HUDEP-2 (cell line): ENCODE data around the gene RGN.
"Not testable (repeated sequence)": the region's sequence is repeated elsewhere in the genome, so short reads cannot be mapped to it uniquely, and the experiment has no call there.

Source experiments
- DNase-seq, 76 experiments: peaks; one replicate each; lab custom pipeline; 2025; ENCODE audit not compliant: unreplicated experiment in 76 of 76; lab: John Stamatoyannopoulos, UW

Gene RGN

GRCh38 chrX:47078129-47079043, at the start of gene RGN:
TSS of gene RGN (plus strand) at chrX:47078443. CDS start at chrX:47081145, 2,702 bp downstream.
- DNase-seq: no peak

- DNase-seq: peak in 25 of 76 experiments; percentile 0 to 49 (median 23)
Measured at GRCh38 chrX:47030339-47030738, 47.9 kb upstream of the RGN start.

GRCh38 chrX:47047989-47048388, 30.3 kb upstream of the RGN start:
- DNase-seq: no peak

- DNase-seq: no peak
Measured at GRCh38 chrX:47059142-47059874, 18.9 kb upstream of the RGN start.

- no peak for DNase-seq
Measured at GRCh38 chrX:47060708-47061107, 17.5 kb upstream of the RGN start.

- DNase-seq: no peak
Measured at GRCh38 chrX:47061238-47061919, 16.9 kb upstream of the RGN start.

GRCh38 chrX:47063179-47063578, 15.1 kb upstream of the RGN start:
- no peak for DNase-seq

- no peak for DNase-seq
Measured at GRCh38 chrX:47068214-47068613, 10.0 kb upstream of the RGN start.

- DNase-seq: no peak
Measured at GRCh38 chrX:47068720-47069119, 9.5 kb upstream of the RGN start.

- no peak for DNase-seq
Measured at GRCh38 chrX:47080215-47080914, 2.1 kb downstream of the RGN start.

GRCh38 chrX:47080915-47081236, 2.6 kb downstream of the RGN start:
- DNase-seq: no peak

GRCh38 chrX:47091149-47091775, 13.0 kb downstream of the RGN start:
- DNase-seq: no peak

- peak in 4 of 76 experiments; percentile 0 to 9 (median 2) for DNase-seq
Measured at GRCh38 chrX:47093248-47093647, 15.0 kb downstream of the RGN start.

GRCh38 chrX:47093860-47094259, 15.6 kb downstream of the RGN start:
- DNase-seq: no peak

GRCh38 chrX:47097018-47097417, 18.8 kb downstream of the RGN start:
- DNase-seq: no peak

GRCh38 chrX:47098338-47099094, 20.3 kb downstream of the RGN start:
- no peak for DNase-seq

GRCh38 chrX:47101206-47101605, 23.0 kb downstream of the RGN start:
- DNase-seq: no peak

GRCh38 chrX:47110936-47111615, 32.8 kb downstream of the RGN start:
- not testable (repeated sequence) for DNase-seq
